Measurements from ENCODE around the gene UBL7. TPM values are rescaled to one million over a fixed set of nuclear protein-coding genes. Genes with fewer than 3 reads are reported as not detected.

The UBL7 gene
- total and polyA plus RNA-seq, 3 donors from 2014 or later, result 61.9 to 104 (median 70.6) TPM

GRCh38 chr15:74504418-74504817 lies 43.5 kb upstream of the UBL7 start:
- no peaks in the 10 kb centered on the region for H3K4me1 ChIP-seq
- intact Hi-C loops (cut with DNase I; ENCODE audit: low total_unique reads), result no loop called here
- WGBS, 2 donors, result 94% methylated on average over 3 of the region's 3 CpGs

GRCh38 chr15:74502301-74502700 lies 41.3 kb upstream of the UBL7 start:
- Histone ChIP-seq H3K4me1 (no peaks in the 10 kb centered on the region), H3K27me3 (no peaks in the 10 kb centered on the region), H3K36me3 (ENCODE audit: low read depth, missing control alignments) (no peaks in the 10 kb centered on the region), H3K9me3 (no peaks in the 10 kb centered on the region), H3K4me3 (no peak overlapping the region), H3K27ac (no peak overlapping the region)
- no peak for DNase-seq
- intact Hi-C loops (cut with DNase I; ENCODE audit: low total_unique reads), result no loop called here
- WGBS, 2 donors, result 84 to 91% methylated on average over 3 of the region's 3 CpGs
- no peak for TF ChIP-seq POLR2A (IDR thresholded peaks at IDR 0.05)
- no peak for TF ChIP-seq CTCF (IDR thresholded peaks at IDR 0.05)

More at GRCh38 chr15:74504418-74504817, 43.5 kb upstream of the UBL7 start:
- H3K27me3 ChIP-seq, result no peaks in the 10 kb centered on the region
- no peak for DNase-seq
- TF ChIP-seq POLR2A (IDR thresholded peaks at IDR 0.05), result no peak
- no peak for TF ChIP-seq CTCF (IDR thresholded peaks at IDR 0.05)
- no peak overlapping the region for H3K4me3 ChIP-seq
- no peaks in the 10 kb centered on the region for H3K36me3 ChIP-seq (ENCODE audit: low read depth, missing control alignments)
- H3K9me3 ChIP-seq, result no peaks in the 10 kb centered on the region
- H3K27ac ChIP-seq, result no peak overlapping the region

- TF ChIP-seq CTCF (IDR thresholded peaks at IDR 0.05), result no peak
- no peak for TF ChIP-seq POLR2A (IDR thresholded peaks at IDR 0.05)
- DNase-seq, result no peak
- intact Hi-C loops (cut with DNase I; ENCODE audit: low total_unique reads), result no loop called here
- no peaks in the 10 kb centered on the region for H3K4me1 ChIP-seq
- no peaks in the 10 kb centered on the region for H3K27me3 ChIP-seq
- H3K9me3 ChIP-seq, result no peaks in the 10 kb centered on the region
- WGBS, 2 donors, result 100% methylated on average over 2 of the region's 2 CpGs
- no peaks in the 10 kb centered on the region for H3K36me3 ChIP-seq (ENCODE audit: low read depth, missing control alignments)
- no peak overlapping the region for H3K4me3 ChIP-seq
- H3K27ac ChIP-seq, result no peak overlapping the region
Observed at GRCh38 chr15:74500401-74500800, 39.4 kb upstream of the UBL7 start.

- no peaks in the 10 kb centered on the region for H3K4me1 ChIP-seq
- TF ChIP-seq CTCF (IDR thresholded peaks at IDR 0.05), result no peak
- no peak for TF ChIP-seq POLR2A (IDR thresholded peaks at IDR 0.05)
- H3K27me3 ChIP-seq, result no peaks in the 10 kb centered on the region
- WGBS, 2 donors, result 82 to 83% methylated on average over 2 of the region's 2 CpGs
- no peaks in the 10 kb centered on the region for H3K9me3 ChIP-seq
- no peak for DNase-seq
- intact Hi-C loops (cut with DNase I; ENCODE audit: low total_unique reads), result no loop called here
- H3K36me3 ChIP-seq (ENCODE audit: low read depth, missing control alignments), result no peaks in the 10 kb centered on the region
- H3K4me3 ChIP-seq, result no peak overlapping the region
- no peak overlapping the region for H3K27ac ChIP-seq
Observed at GRCh38 chr15:74499366-74499765, 38.4 kb upstream of the UBL7 start.

GRCh38 chr15:74497584-74497983 lies 36.6 kb upstream of the UBL7 start:
- TF ChIP-seq POLR2A (IDR thresholded peaks at IDR 0.05) (no peak), CTCF (IDR thresholded peaks at IDR 0.05) (no peak)
- no peak overlapping the region for H3K27ac ChIP-seq
- H3K4me1 ChIP-seq, result no peaks in the 10 kb centered on the region
- H3K36me3 ChIP-seq (ENCODE audit: low read depth, missing control alignments), result no peaks in the 10 kb centered on the region
- H3K27me3 ChIP-seq, result no peaks in the 10 kb centered on the region
- no peak for DNase-seq
- no peak overlapping the region for H3K4me3 ChIP-seq
- H3K9me3 ChIP-seq, result no peaks in the 10 kb centered on the region
- intact Hi-C loops (cut with DNase I; ENCODE audit: low total_unique reads), result no loop called here
- WGBS, 2 donors, result 61 to 74% methylated on average over 2 of the region's 2 CpGs

Measured in testis (tissue), 3 donors.